ENCODE results near the gene NHP2.
A peak's percentile ranks its signal among the peaks of the same experiment; 100 is the strongest.

NHP2 gene

GRCh38 chr5:178162481-178162880, 8.8 kb upstream of the NHP2 start:
- POLR2A ChIA-PET = no interaction called here
- H3K27me3 ChIP-seq (replicated peaks in 2 of 5; ENCODE audit: control insufficient read depth in 4 of 5, insufficient read depth in 5 of 5, low read length in 4 of 5) = peaks cover 0 to 8% (median 0%) of the 10 kb centered on the region in 5 experiments
- H3K27ac ChIP-seq (ENCODE audit: insufficient read depth in 1 of 2, low read depth in 1 of 2, low read length in 2 of 2, poor library complexity in 1 of 2, severe bottlenecking in 2 of 2) = no peak overlapping the region
- no peak overlapping the region for H3K4me3 ChIP-seq (ENCODE audit: control insufficient read depth in 1 of 7, extremely low read depth in 1 of 7, insufficient read depth in 4 of 7, low read depth in 2 of 7, low read length in 6 of 7)
- DNase-seq = no peak
- H3K36me3 ChIP-seq (ENCODE audit: control insufficient read depth in 4 of 4, insufficient read depth in 4 of 4, low read length in 3 of 4) = no peaks in the 10 kb centered on the region
- 97% methylated on average over 9 of the region's 9 CpGs for WGBS (ENCODE audit: insufficient coverage)
- no peaks in the 10 kb centered on the region for H3K9me3 ChIP-seq (ENCODE audit: control extremely low read depth in 1 of 5, control insufficient read depth in 4 of 5, insufficient read depth in 2 of 5, low read depth in 1 of 5, low read length in 4 of 5)
- H3K4me1 ChIP-seq (ENCODE audit: control extremely low read depth in 1 of 4, control insufficient read depth in 4 of 4, insufficient read depth in 4 of 4, low read length in 3 of 4) = peaks cover 0 to 10% (median 6%) of the 10 kb centered on the region in 4 experiments
- CTCF ChIA-PET = interaction anchor here (1.0 to 24.2 kb wide), 6 partner anchors 9 to 86 kb away, joined by 3 to 458 read pairs (median 8); partner anchors contain the start of genes NHP2 and RMND5B

- peaks cover 0 to 10% (median 6%) of the 10 kb centered on the region in 4 experiments for H3K4me1 ChIP-seq (ENCODE audit: control extremely low read depth in 1 of 4, control insufficient read depth in 4 of 4, insufficient read depth in 4 of 4, low read length in 3 of 4)
- H3K9me3 ChIP-seq (ENCODE audit: control extremely low read depth in 1 of 5, control insufficient read depth in 4 of 5, insufficient read depth in 2 of 5, low read depth in 1 of 5, low read length in 4 of 5) = no peaks in the 10 kb centered on the region
- POLR2A ChIA-PET = no interaction called here
- no peak for DNase-seq
- CTCF ChIA-PET = interaction anchor here (1.5 to 24.2 kb wide), 2 partner anchors 17 to 83 kb away, joined by 4 to 458 read pairs; no protein-coding TSS in a partner anchor
- H3K27ac ChIP-seq (ENCODE audit: insufficient read depth in 1 of 2, low read depth in 1 of 2, low read length in 2 of 2, poor library complexity in 1 of 2, severe bottlenecking in 2 of 2) = no peak overlapping the region
- peaks cover 0 to 4% (median 0%) of the 10 kb centered on the region in 5 experiments for H3K27me3 ChIP-seq (replicated peaks in 2 of 5; ENCODE audit: control insufficient read depth in 4 of 5, insufficient read depth in 5 of 5, low read length in 4 of 5)
- no peak overlapping the region for H3K4me3 ChIP-seq (ENCODE audit: control insufficient read depth in 1 of 7, extremely low read depth in 1 of 7, insufficient read depth in 4 of 7, low read depth in 2 of 7, low read length in 6 of 7)
- WGBS (ENCODE audit: insufficient coverage) = 91% methylated on average over 5 of the region's 5 CpGs
- H3K36me3 ChIP-seq (ENCODE audit: control insufficient read depth in 4 of 4, insufficient read depth in 4 of 4, low read length in 3 of 4) = no peaks in the 10 kb centered on the region
Observed at GRCh38 chr5:178160176-178160575, 6.5 kb upstream of the NHP2 start.

- Histone ChIP-seq H3K4me3 (ENCODE audit: control insufficient read depth in 1 of 7, extremely low read depth in 1 of 7, insufficient read depth in 4 of 7, low read depth in 2 of 7, low read length in 6 of 7) (no peak overlapping the region), H3K9me3 (ENCODE audit: control extremely low read depth in 1 of 5, control insufficient read depth in 4 of 5, insufficient read depth in 2 of 5, low read depth in 1 of 5, low read length in 4 of 5) (no peaks in the 10 kb centered on the region), H3K4me1 (ENCODE audit: control extremely low read depth in 1 of 4, control insufficient read depth in 4 of 4, insufficient read depth in 4 of 4, low read length in 3 of 4) (peaks cover 3 to 17% (median 14%) of the 10 kb centered on the region in 4 experiments), H3K27ac (ENCODE audit: insufficient read depth in 1 of 2, low read depth in 1 of 2, low read length in 2 of 2, poor library complexity in 1 of 2, severe bottlenecking in 2 of 2) (no peak overlapping the region), H3K36me3 (ENCODE audit: control insufficient read depth in 4 of 4, insufficient read depth in 4 of 4, low read length in 3 of 4) (peaks cover 3 to 26% (median 12%) of the 10 kb centered on the region in 4 experiments), H3K27me3 (replicated peaks in 2 of 5; ENCODE audit: control insufficient read depth in 4 of 5, insufficient read depth in 5 of 5, low read length in 4 of 5) (no peaks in the 10 kb centered on the region)
- ChIA-PET CTCF (interaction anchor here (1.5 to 24.2 kb wide), 4 partner anchors 9 to 78 kb away, joined by 3 to 458 read pairs (median 5); no protein-coding TSS in a partner anchor), POLR2A (no interaction called here)
- DNase-seq = no peak
- 94% methylated on average over 6 of the region's 8 CpGs for WGBS (ENCODE audit: insufficient coverage)
Observed at GRCh38 chr5:178155065-178155464, 1.4 kb upstream of the NHP2 start.

GRCh38 chr5:178152491-178153444, 917 bp downstream of the NHP2 start:
- Histone ChIP-seq H3K27me3 (replicated peaks in 2 of 5; ENCODE audit: control insufficient read depth in 4 of 5, insufficient read depth in 5 of 5, low read length in 4 of 5) (no peaks in the 10 kb centered on the region), H3K4me3 (ENCODE audit: control insufficient read depth in 1 of 7, extremely low read depth in 1 of 7, insufficient read depth in 4 of 7, low read depth in 2 of 7, low read length in 6 of 7) (peak overlapping the region; percentile 66 to 93 (median 82)), H3K36me3 (ENCODE audit: control insufficient read depth in 4 of 4, insufficient read depth in 4 of 4, low read length in 3 of 4) (peaks cover 7 to 48% (median 29%) of the 10 kb centered on the region in 4 experiments), H3K9me3 (ENCODE audit: control extremely low read depth in 1 of 5, control insufficient read depth in 4 of 5, insufficient read depth in 2 of 5, low read depth in 1 of 5, low read length in 4 of 5) (no peaks in the 10 kb centered on the region), H3K27ac (ENCODE audit: insufficient read depth in 1 of 2, low read depth in 1 of 2, low read length in 2 of 2, poor library complexity in 1 of 2, severe bottlenecking in 2 of 2) (peak overlapping the region; percentile 40 to 67), H3K4me1 (ENCODE audit: control extremely low read depth in 1 of 4, control insufficient read depth in 4 of 4, insufficient read depth in 4 of 4, low read length in 3 of 4) (peaks cover 3 to 19% (median 14%) of the 10 kb centered on the region in 4 experiments)
- ChIA-PET CTCF (interaction anchor here (0.8 to 24.2 kb wide), 4 partner anchors 9 to 76 kb away, joined by 3 to 458 read pairs (median 3); no protein-coding TSS in a partner anchor), POLR2A (interaction anchor here (0.6 to 0.9 kb wide), 2 partner anchors 10 to 52 kb away, joined by 3 to 4 read pairs; partner anchors contain the start of gene HNRNPAB)
- no peak for DNase-seq
- 41% methylated on average over 19 of the region's 31 CpGs for WGBS (ENCODE audit: insufficient coverage)

- Histone ChIP-seq H3K4me3 (ENCODE audit: control insufficient read depth in 1 of 7, extremely low read depth in 1 of 7, insufficient read depth in 4 of 7, low read depth in 2 of 7, low read length in 6 of 7) (no peak overlapping the region), H3K27ac (ENCODE audit: insufficient read depth in 1 of 2, low read depth in 1 of 2, low read length in 2 of 2, poor library complexity in 1 of 2, severe bottlenecking in 2 of 2) (no peak overlapping the region), H3K36me3 (ENCODE audit: control insufficient read depth in 4 of 4, insufficient read depth in 4 of 4, low read length in 3 of 4) (peaks cover 13 to 65% (median 41%) of the 10 kb centered on the region in 4 experiments), H3K9me3 (ENCODE audit: control extremely low read depth in 1 of 5, control insufficient read depth in 4 of 5, insufficient read depth in 2 of 5, low read depth in 1 of 5, low read length in 4 of 5) (no peaks in the 10 kb centered on the region), H3K27me3 (replicated peaks in 2 of 5; ENCODE audit: control insufficient read depth in 4 of 5, insufficient read depth in 5 of 5, low read length in 4 of 5) (no peaks in the 10 kb centered on the region), H3K4me1 (ENCODE audit: control extremely low read depth in 1 of 4, control insufficient read depth in 4 of 4, insufficient read depth in 4 of 4, low read length in 3 of 4) (peaks cover 3 to 19% (median 14%) of the 10 kb centered on the region in 4 experiments)
- POLR2A ChIA-PET = no interaction called here
- CTCF ChIA-PET = interaction anchor here (1.5 to 24.2 kb wide), 2 partner anchors 16 to 74 kb away, joined by 6 to 458 read pairs; no protein-coding TSS in a partner anchor
- DNase-seq = no peak
- WGBS (ENCODE audit: insufficient coverage) = 98% methylated on average over 11 of the region's 11 CpGs
Observed at GRCh38 chr5:178150977-178151734, 2.5 kb downstream of the NHP2 start.

GRCh38 chr5:178149199-178149932, 4.3 kb downstream of the NHP2 start:
- Histone ChIP-seq H3K4me3 (ENCODE audit: control insufficient read depth in 1 of 7, extremely low read depth in 1 of 7, insufficient read depth in 4 of 7, low read depth in 2 of 7, low read length in 6 of 7) (no peak overlapping the region), H3K27ac (ENCODE audit: insufficient read depth in 1 of 2, low read depth in 1 of 2, low read length in 2 of 2, poor library complexity in 1 of 2, severe bottlenecking in 2 of 2) (no peak overlapping the region), H3K4me1 (ENCODE audit: control extremely low read depth in 1 of 4, control insufficient read depth in 4 of 4, insufficient read depth in 4 of 4, low read length in 3 of 4) (peaks cover 3 to 18% (median 13%) of the 10 kb centered on the region in 4 experiments), H3K36me3 (ENCODE audit: control insufficient read depth in 4 of 4, insufficient read depth in 4 of 4, low read length in 3 of 4) (peaks cover 13 to 72% (median 44%) of the 10 kb centered on the region in 4 experiments), H3K27me3 (replicated peaks in 2 of 5; ENCODE audit: control insufficient read depth in 4 of 5, insufficient read depth in 5 of 5, low read length in 4 of 5) (no peaks in the 10 kb centered on the region), H3K9me3 (ENCODE audit: control extremely low read depth in 1 of 5, control insufficient read depth in 4 of 5, insufficient read depth in 2 of 5, low read depth in 1 of 5, low read length in 4 of 5) (no peaks in the 10 kb centered on the region)
- ChIA-PET POLR2A (interaction anchor here (0.6 to 0.7 kb wide), 2 partner anchors 39 to 73 kb away, joined by 3 read pairs; no protein-coding TSS in a partner anchor), CTCF (interaction anchor here (0.8 to 24.2 kb wide), 13 partner anchors 13 to 73 kb away, joined by 3 to 458 read pairs (median 3); no protein-coding TSS in a partner anchor)
- no peak for DNase-seq
- WGBS (ENCODE audit: insufficient coverage) = 95% methylated on average over 9 of the region's 11 CpGs
